CD4-positive, alpha-beta T cell treated with Interleukin-6 for 4 hours (primary cell): Measurements from ENCODE around the gene CLDN12.

Source experiments
- DNase-seq: peaks from one replicate; pipeline ENCODE4 v3.0.0-alpha.2; 2020; ENCODE audit warnings: mixed read lengths

The CLDN12 gene

GRCh38 chr7:90403174-90404113 lies at the start of gene CLDN12:
TSS of gene CLDN12 (plus strand) at chr7:90403461. CDS start at chr7:90412677, 9,216 bp downstream.
- DNase-seq: peak; percentile 64

GRCh38 chr7:90383422-90383821 lies 19.8 kb upstream of the CLDN12 start:
- no peak for DNase-seq

GRCh38 chr7:90383861-90384260 lies 19.4 kb upstream of the CLDN12 start:
- no peak for DNase-seq

- DNase-seq: no peak
These were observed 18.8 kb upstream of the CLDN12 start for GRCh38 chr7:90384433-90384832.

- no peak for DNase-seq
These were observed 15.6 kb upstream of the CLDN12 start for GRCh38 chr7:90387470-90388240.

DNA sequence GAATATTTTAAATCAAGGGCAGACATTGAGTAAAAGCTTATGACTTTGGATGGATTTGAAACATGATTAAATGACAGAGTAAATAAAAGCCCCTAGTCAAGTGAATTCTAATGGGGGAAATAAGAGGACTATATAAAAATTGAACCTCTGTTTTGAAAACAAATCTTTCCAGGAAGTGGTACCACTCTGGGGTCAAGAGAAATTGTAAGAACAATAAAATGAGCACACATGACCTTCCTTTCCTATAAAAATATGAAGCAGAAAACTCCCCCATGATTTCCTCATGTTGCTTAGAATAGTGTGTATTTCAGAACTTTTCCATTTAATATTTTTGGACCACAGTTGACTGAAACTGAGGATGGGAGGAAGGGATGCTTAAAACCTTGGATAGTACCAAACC lies 12.3 kb upstream of the CLDN12 start:
- DNase-seq: no peak

DNA sequence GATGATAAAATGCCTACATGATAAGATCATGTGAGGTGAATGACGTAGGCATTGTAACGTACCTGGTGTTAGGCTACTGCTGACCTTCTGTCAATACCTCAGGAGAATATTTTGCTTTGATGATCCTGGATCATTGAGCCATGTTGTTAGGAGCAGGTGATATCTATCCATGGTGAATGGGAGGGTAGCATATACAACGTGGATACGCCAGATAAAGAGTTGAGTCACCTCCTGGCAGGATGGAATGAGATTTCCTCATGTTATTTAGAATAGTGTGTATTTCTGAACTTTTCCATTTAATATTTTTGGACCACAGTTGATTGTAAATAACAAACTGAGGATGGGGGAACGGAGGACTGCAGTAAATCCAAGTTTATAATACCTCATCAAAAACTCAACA lies 11.8 kb upstream of the CLDN12 start:
- no peak for DNase-seq

DNA sequence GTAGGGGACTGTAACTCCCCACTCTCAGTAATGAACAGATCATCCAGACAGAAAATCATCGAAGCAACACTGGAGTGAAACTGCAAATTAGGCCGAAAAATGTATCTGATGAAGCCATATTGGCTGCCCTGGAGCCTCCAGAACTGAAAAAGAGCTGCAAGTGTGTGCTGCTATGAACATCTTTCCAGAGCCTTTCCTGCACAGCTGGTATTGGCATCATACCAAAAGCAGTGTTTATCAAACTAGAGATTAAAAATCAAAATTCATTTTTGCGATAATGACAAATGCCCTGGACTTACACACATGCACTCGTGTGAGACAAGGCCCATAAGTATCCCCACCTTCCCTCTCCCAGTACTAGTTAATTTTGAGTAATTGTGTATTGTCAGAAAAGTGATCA lies 6.8 kb upstream of the CLDN12 start:
- DNase-seq: no peak

DNA sequence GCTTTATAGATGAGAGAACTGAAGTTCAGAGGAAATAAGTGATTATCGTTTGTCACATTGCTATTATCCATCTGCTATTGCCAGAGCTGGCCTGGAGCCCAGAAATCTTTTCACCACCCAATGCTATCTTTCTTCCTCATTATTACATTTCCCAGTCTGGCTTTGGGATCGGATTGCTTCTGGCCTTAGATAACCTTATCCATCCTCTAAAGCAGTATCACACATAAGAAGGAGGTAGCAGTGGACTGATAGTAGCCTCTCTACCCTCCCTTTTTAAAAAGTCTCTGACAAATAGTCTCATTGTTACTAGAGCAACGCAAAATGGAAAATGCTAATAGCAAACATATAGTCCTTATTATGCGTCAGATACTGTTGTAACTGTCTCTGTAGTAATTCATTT lies 1.3 kb upstream of the CLDN12 start:
- no peak for DNase-seq

DNA sequence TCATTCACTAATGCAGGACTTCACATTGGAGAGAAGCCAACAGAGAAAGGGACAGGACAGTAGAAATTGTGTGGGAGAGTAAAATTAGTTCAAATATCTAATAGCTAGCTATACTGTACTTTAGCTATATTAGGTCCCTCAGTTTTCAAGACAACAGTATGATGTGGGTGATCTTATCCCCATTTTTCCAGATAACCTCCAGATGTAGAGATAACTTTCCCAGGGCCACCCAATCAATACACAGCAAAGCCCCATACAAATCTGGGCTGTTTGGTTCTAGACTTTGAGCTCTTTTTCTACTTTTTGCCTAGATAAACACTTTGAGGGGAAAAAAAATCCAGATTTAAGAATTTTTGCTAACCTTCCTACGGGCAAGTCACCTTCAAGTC lies 482 bp upstream of the CLDN12 start:
- DNase-seq: no peak

DNA sequence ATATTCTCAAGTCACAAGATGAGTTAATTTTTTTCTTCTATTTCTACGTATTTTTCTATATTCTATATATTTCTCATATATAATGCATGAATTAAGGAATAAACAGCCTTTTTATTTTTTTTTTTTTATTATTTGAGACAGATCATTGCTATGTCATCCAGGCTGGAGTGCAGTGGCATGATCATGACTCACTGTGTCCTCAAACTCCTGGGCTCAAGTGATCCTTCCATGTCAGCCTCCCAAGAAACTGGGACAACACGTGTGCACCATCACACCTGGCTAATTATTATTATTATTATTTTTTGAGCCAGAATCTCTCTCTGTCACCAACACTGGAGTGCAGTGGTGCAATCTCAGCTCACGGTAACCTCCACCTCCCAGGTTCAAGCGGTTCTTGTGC lies 1.5 kb downstream of the CLDN12 start:
- no peak for DNase-seq

GRCh38 chr7:90407484-90407821 lies 4.2 kb downstream of the CLDN12 start:
- no peak for DNase-seq

DNA sequence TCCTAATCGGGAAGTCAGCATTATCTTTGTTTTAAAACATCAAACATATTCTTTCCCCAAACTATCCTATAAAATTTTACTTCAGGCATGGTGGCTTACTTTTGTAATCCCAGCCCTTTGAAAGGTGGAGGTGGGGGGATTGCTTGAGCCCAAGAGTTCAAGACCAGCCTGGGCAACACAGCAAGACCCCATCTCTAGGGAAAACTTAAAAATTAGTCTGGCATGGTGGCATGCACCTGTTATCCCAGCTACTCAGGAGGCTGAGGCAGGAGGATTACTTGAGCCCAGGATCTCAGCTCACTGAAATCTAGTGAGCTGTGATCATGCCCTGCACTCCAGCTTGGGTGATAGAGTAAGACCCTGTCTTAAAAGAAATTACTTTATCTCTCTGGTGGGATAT lies 4.9 kb downstream of the CLDN12 start:
- no peak for DNase-seq

DNA sequence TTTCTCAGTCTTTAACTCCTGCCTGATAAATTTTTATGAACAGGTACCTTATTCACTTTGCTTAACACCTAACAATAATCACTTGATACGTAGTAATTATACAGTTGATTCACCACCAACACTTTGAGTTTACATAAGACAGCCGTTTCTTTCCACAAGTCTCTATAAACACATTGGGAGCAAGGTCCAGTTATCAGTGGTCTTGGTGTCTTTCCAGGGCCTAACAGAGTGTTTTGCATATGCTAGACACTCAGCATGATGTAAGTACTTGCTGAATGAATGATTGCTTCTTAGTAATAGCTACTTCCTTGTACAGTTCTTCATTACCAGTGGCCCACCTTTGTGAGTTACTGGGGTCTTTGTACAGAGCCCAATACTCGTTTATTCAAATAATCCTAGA lies 6.4 kb downstream of the CLDN12 start:
- no peak for DNase-seq

GRCh38 chr7:90411510-90411909 lies 8.2 kb downstream of the CLDN12 start:
- DNase-seq: no peak

DNA sequence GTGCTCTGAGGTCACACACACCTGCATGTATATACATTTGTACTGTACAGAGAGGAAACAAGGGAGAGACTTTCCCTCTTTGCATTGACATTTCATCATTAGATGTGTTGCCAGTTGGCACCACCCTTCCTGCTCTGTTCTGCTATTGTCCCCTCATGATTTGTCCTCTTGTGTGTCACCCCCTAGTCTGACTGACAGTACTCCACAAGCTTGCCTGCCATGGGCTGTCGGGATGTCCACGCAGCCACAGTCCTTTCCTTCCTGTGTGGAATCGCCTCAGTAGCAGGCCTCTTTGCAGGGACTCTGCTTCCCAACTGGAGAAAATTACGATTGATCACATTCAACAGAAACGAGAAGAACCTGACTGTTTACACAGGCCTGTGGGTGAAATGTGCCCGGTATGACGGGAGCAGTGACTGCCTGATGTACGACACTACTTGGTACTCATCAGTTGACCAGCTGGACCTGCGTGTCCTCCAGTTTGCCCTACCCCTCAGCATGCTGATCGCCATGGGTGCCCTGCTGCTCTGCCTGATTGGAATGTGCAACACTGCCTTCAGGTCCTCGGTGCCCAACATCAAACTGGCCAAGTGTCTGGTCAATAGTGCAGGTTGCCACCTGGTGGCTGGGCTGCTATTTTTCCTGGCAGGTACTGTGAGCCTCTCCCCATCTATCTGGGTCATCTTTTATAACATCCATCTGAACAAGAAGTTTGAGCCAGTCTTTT lies 9.4 kb downstream of the CLDN12 start:
- peak; percentile 23 for DNase-seq

- no peak for DNase-seq
These were observed 9.9 kb downstream of the CLDN12 start for GRCh38 chr7:90413185-90413528.

GRCh38 chr7:90421651-90422050 lies 18.4 kb downstream of the CLDN12 start:
- DNase-seq: no peak

GRCh38 chr7:90424720-90425119 lies 21.5 kb downstream of the CLDN12 start:
- no peak for DNase-seq

DNA sequence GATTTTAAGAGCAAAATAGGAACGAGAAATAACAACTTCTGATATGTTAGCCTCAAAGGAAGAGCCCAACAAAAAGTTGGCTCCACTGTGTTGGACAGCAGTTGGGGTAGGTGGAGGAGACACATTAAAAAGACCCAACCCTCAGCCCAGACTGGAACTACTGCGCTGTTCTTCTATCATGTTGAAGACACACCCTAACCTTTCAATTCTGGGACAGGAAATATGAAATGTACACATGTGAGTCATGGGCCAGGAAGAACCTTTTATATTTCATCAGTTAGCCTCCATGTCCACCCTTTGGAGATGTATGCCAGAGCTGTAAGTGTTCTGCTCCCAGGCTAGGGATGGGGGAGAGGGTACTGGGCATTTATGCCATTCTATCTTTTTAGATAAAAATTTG lies 22.1 kb downstream of the CLDN12 start:
- no peak for DNase-seq

GRCh38 chr7:90430614-90431460 lies 27.6 kb downstream of the CLDN12 start:
- DNase-seq: no peak

DNA sequence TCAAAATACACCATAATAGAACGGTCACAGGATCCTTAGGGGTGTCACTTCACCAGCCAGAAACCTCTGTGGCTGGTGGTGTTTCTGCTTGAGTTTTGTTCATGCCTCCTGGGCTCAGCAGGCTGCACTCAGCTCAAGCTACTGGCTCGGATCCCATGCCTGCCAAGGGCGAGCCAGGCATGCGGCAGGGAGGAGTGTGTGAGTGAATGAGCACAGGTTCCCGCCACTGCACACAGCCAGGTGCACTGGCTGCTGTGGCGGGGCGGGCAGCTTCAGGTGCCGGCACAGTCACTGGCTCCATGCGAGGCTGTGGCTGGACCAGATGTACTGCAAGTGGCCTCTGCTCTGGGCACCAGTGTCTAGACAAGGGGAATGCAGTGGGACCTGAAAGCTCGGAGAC lies 29.5 kb downstream of the CLDN12 start:
- no peak for DNase-seq

DNA sequence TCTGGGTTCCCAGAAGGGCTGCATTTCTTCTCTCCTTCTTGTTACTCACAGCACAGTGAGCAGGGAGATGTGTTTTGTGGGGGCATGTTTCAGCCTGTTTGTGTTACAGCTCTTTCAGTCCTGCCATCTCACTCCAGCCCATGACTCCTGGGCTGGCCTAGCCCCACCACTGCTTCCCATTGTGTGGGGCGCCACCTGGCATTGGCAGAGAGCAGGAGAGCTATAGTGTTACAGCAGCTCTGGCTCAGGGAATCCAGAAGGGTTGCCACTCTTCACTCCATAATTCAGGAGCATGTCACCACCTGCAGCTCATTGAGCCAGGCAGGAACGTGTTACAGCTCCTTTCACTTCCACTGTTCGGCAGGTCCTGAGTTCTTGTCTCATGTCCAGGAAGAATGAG lies 30.0 kb downstream of the CLDN12 start:
- DNase-seq: no peak
